Hepatocyte (in vitro differentiated cells): ENCODE measurements around the gene RMC1. TPM values are rescaled to one million over a fixed set of nuclear protein-coding genes. Genes with fewer than 3 reads are reported as not detected.

Experiments used
- DNase-seq: peaks from one replicate; pipeline ENCODE4 v3.0.0-alpha.2; 2016; ENCODE audit warnings: low spot score
- H2AFZ ChIP-seq: fragments of 200-600 bp; sonication (generic); 2 replicates; pipeline ENCODE4 v1.6.0; 2016; ENCODE audit warnings: antibody characterized with exemption, mild to moderate bottlenecking
- H3K27ac ChIP-seq: fragments of 200-600 bp; sonication (generic); 2 replicates; pipeline ENCODE4 v1.5.1; 2016; ENCODE audit warnings: mild to moderate bottlenecking
- H3K27me3 ChIP-seq: fragments of 200-600 bp; sonication (generic); 2 replicates; pipeline ENCODE4 v1.6.1; 2016
- H3K36me3 ChIP-seq: fragments of 200-600 bp; sonication (generic); replicated peaks from 2 replicates; pipeline ENCODE4 v1.5.1; 2016; ENCODE audit warnings: low read depth; ENCODE audit not compliant: insufficient read depth
- H3K4me1 ChIP-seq: fragments of 200-600 bp; sonication (generic); 2 replicates; pipeline ENCODE4 v1.5.1; 2016; ENCODE audit warnings: mild to moderate bottlenecking, moderate library complexity; ENCODE audit not compliant: insufficient read depth
- H3K4me2 ChIP-seq: fragments of 200-600 bp; sonication (generic); 2 replicates; pipeline ENCODE4 v1.6.0; 2016
- H3K4me3 ChIP-seq: fragments of 200-600 bp; sonication (generic); 2 replicates; pipeline ENCODE4 v1.5.1; 2016; ENCODE audit warnings: mild to moderate bottlenecking
- H3K79me2 ChIP-seq: fragments of 200-600 bp; sonication (generic); 2 replicates; pipeline ENCODE4 v1.6.0; 2017; ENCODE audit warnings: mild to moderate bottlenecking
- H3K9me2 ChIP-seq: fragments of 200-600 bp; sonication (generic); replicated peaks from 2 replicates; pipeline ENCODE4 v1.6.0; 2017; ENCODE audit warnings: mild to moderate bottlenecking; ENCODE audit not compliant: insufficient read depth
- H3K9me3 ChIP-seq: fragments of 200-600 bp; sonication (generic); 2 replicates; pipeline ENCODE4 v1.5.1; 2016; ENCODE audit warnings: low read depth, mild to moderate bottlenecking
- H4K20me1 ChIP-seq: fragments of 200-600 bp; sonication (generic); 2 replicates; pipeline ENCODE4 v1.6.0; 2016; ENCODE audit warnings: mild to moderate bottlenecking; ENCODE audit not compliant: insufficient read depth, poor library complexity, severe bottlenecking
- CTCF ChIP-seq: fragments of 200-600 bp; sonication (generic); IDR thresholded peaks from 2 replicates; pipeline ENCODE4 v1.5.1; 2016; ENCODE audit warnings: antibody characterized with exemption, mild to moderate bottlenecking; ENCODE audit not compliant: poor library complexity
- EZH2 ChIP-seq: fragments of 200-600 bp; sonication (generic); IDR thresholded peaks from 2 replicates; pipeline ENCODE4 v1.6.1; 2016; ENCODE audit warnings: antibody characterized with exemption, mild to moderate bottlenecking, borderline replicate concordance
- EZH2phosphoT487 ChIP-seq: fragments of 200-600 bp; sonication (generic); IDR thresholded peaks from one replicate; pipeline ENCODE4 v1.6.1; 2018; ENCODE audit warnings: antibody characterized with exemption, mild to moderate bottlenecking, low read depth, moderate library complexity; ENCODE audit not compliant: unreplicated experiment, severe bottlenecking
- WGBS: methylation state at CpG from one replicate; pipeline ENCODE4 v1.1.6; 2016; ENCODE audit warnings: low lambda C conversion rate; ENCODE audit errors: missing lambda C conversion rate; 5-methylcytosine and 5-hydroxymethylcytosine counted together
- polyA plus RNA-seq: library from polyadenylated mRNA; unstranded; fragments of >200 nt; fragmentation: Nextera tagmentation; extraction: Ambion mirVana; gene quantifications from 2 replicates; pipeline ENCODE4 v1.2.1, GENCODE V29; 2016
- total RNA-seq: library from RNA; depleted of rRNA; stranded (reverse); fragments of >200 nt; gene quantifications from 2 replicates; pipeline ENCODE4 v1.2.3, GENCODE V29; 2014

RMC1 gene
- total and polyA plus RNA-seq, 2 experiments from 2014 or later = 26.6 to 37.1 TPM

- Histone ChIP-seq H3K4me1 (no peaks in the 10 kb centered on the region), H2AFZ (no peak overlapping the region), H3K9me3 (no peaks in the 10 kb centered on the region), H3K36me3 (no peaks in the 10 kb centered on the region), H4K20me1 (no peaks in the 10 kb centered on the region), H3K27ac (peak overlapping the region; percentile 73), H3K27me3 (no peaks in the 10 kb centered on the region), H3K4me2 (no peak overlapping the region), H3K9me2 (no peaks in the 10 kb centered on the region), H3K79me2 (no peaks in the 10 kb centered on the region), H3K4me3 (no peak overlapping the region)
- TF ChIP-seq EZH2 (no peak), EZH2phosphoT487 (no peak), CTCF (no peak)
- WGBS = 86% methylated on average over 20 of the region's 20 CpGs
- no peak for DNase-seq
Observed at GRCh38 chr18:23528580-23529472, 25.5 kb downstream of the RMC1 start.

DNA sequence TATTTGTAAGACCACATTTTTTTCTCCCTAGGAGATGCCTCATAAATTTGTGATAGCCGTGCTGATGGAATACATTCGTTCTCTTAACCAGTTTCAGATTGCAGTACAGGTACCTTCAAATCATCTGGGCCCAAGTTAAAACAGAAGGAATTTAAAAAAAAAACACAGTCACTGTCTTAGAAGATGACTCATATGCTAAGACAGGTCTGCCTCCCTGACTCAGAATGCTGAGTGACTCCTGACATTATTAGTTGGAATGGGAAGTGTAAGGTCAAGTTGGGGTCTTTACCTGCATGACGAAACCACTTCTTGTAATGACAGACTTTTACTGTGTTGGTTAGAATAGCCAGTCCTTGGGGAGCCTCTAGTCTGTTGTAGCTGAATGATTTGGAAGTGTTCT lies 26.3 kb downstream of the RMC1 start:
- Histone ChIP-seq H3K27me3 (no peaks in the 10 kb centered on the region), H3K36me3 (no peaks in the 10 kb centered on the region), H3K4me3 (no peak overlapping the region), H2AFZ (no peak overlapping the region), H3K27ac (peak overlapping the region; percentile 73), H3K79me2 (no peaks in the 10 kb centered on the region), H3K9me2 (no peaks in the 10 kb centered on the region), H3K4me2 (no peak overlapping the region), H4K20me1 (no peaks in the 10 kb centered on the region), H3K9me3 (no peaks in the 10 kb centered on the region), H3K4me1 (no peaks in the 10 kb centered on the region)
- 84% methylated on average over 3 of the region's 3 CpGs for WGBS
- DNase-seq = peak; percentile 40
- TF ChIP-seq EZH2phosphoT487 (no peak), CTCF (no peak), EZH2 (no peak)

GRCh38 chr18:23530195-23530594 lies 26.9 kb downstream of the RMC1 start:
- H3K36me3 ChIP-seq = no peaks in the 10 kb centered on the region
- no peak for DNase-seq
- 91% methylated on average over 7 of the region's 7 CpGs for WGBS
- H3K4me2 ChIP-seq = no peak overlapping the region
- peak overlapping the region; percentile 40 for H3K27ac ChIP-seq
- no peaks in the 10 kb centered on the region for H3K27me3 ChIP-seq
- no peak overlapping the region for H3K4me3 ChIP-seq
- no peaks in the 10 kb centered on the region for H3K9me3 ChIP-seq
- H3K9me2 ChIP-seq = no peaks in the 10 kb centered on the region
- no peak overlapping the region for H2AFZ ChIP-seq
- H3K4me1 ChIP-seq = no peaks in the 10 kb centered on the region
- no peaks in the 10 kb centered on the region for H4K20me1 ChIP-seq
- TF ChIP-seq CTCF = no peak
- no peak for TF ChIP-seq EZH2
- no peak for TF ChIP-seq EZH2phosphoT487
- H3K79me2 ChIP-seq = no peaks in the 10 kb centered on the region
